Measurements from ENCODE around the gene AHCY. TPM values are rescaled to one million over a fixed set of nuclear protein-coding genes. Genes with fewer than 3 reads are reported as not detected.
"Not testable (repeated sequence)": the region's sequence is repeated elsewhere in the genome, so short reads cannot be mapped to it uniquely, and the experiment has no call there.

Gene AHCY
- 161 TPM for polyA plus RNA-seq
- long read RNA-seq, donor 1, transcript AHCY-201 (10 exons, 2,143 nt): major isoform, 29 of 29 reads
- long read RNA-seq, donor 1, partial matches to known transcripts: 0 of 29 reads
- long read RNA-seq, donor 1, other reads (novel, unspliced or antisense): 0 of 29 reads
- long read RNA-seq, donor 2, transcript AHCY-201 (10 exons, 2,143 nt): major isoform, 40 of 63 reads
- long read RNA-seq, donor 2, partial matches to known transcripts: 18 of 63 reads
- long read RNA-seq, donor 2, other reads (novel, unspliced or antisense): 5 of 63 reads
- long read RNA-seq, donor 3, transcript AHCY-201 (10 exons, 2,143 nt): major isoform, 55 of 101 reads
- long read RNA-seq, donor 3, partial matches to known transcripts: 40 of 101 reads
- long read RNA-seq, donor 3, other reads (novel, unspliced or antisense): 6 of 101 reads
- long read RNA-seq, donor 4, transcript AHCY-201 (10 exons, 2,143 nt): major isoform, 8 of 8 reads
- long read RNA-seq, donor 4, partial matches to known transcripts: 0 of 8 reads
- long read RNA-seq, donor 4, other reads (novel, unspliced or antisense): 0 of 8 reads
- long read RNA-seq, donor 5, transcript AHCY-201 (10 exons, 2,143 nt): major isoform, 13 of 13 reads
- long read RNA-seq, donor 5, partial matches to known transcripts: 0 of 13 reads
- long read RNA-seq, donor 5, other reads (novel, unspliced or antisense): 0 of 13 reads
- long read RNA-seq, donor 6, transcript AHCY-201 (10 exons, 2,143 nt): major isoform, 41 of 47 reads
- long read RNA-seq, donor 6, partial matches to known transcripts: 6 of 47 reads
- long read RNA-seq, donor 6, other reads (novel, unspliced or antisense): 0 of 47 reads
- long read RNA-seq, donor 7, transcript AHCY-201 (10 exons, 2,143 nt): major isoform, 13 of 13 reads
- long read RNA-seq, donor 7, partial matches to known transcripts: 0 of 13 reads
- long read RNA-seq, donor 7, other reads (novel, unspliced or antisense): 0 of 13 reads
- long read RNA-seq, donor 8, transcript AHCY-201 (10 exons, 2,143 nt): major isoform, 47 of 54 reads
- long read RNA-seq, donor 8, partial matches to known transcripts: 7 of 54 reads
- long read RNA-seq, donor 8, other reads (novel, unspliced or antisense): 0 of 54 reads
- long read RNA-seq, donor 9, transcript AHCY-201 (10 exons, 2,143 nt): major isoform, 48 of 53 reads
- long read RNA-seq, donor 9, partial matches to known transcripts: 5 of 53 reads
- long read RNA-seq, donor 9, other reads (novel, unspliced or antisense): 0 of 53 reads
- long read RNA-seq, donor 10, transcript AHCY-201 (10 exons, 2,143 nt): major isoform, 36 of 36 reads
- long read RNA-seq, donor 10, partial matches to known transcripts: 0 of 36 reads
- long read RNA-seq, donor 10, other reads (novel, unspliced or antisense): 0 of 36 reads
- long read RNA-seq, donor 11, transcript AHCY-201 (10 exons, 2,143 nt): major isoform, 25 of 34 reads
- long read RNA-seq, donor 11, partial matches to known transcripts: 8 of 34 reads
- long read RNA-seq, donor 11, other reads (novel, unspliced or antisense): 0 of 34 reads

GRCh38 chr20:34302723-34303533 lies at the start of gene AHCY:
Gene AHCY, minus strand, starts transcription at chr20:34303355. Its CDS starts 85 bp downstream, at chr20:34303270.
- peak within 1 kb of the TSS; percentile 98 for H3K27ac ChIP-seq (ENCODE audit: low read length)
- no peaks in the 10 kb centered on the region for H3K9me3 ChIP-seq (ENCODE audit: control insufficient read depth, low read depth, low read length)
- H3K27me3 ChIP-seq (ENCODE audit: control insufficient read depth, insufficient read depth, low read length): no peaks in the 10 kb centered on the region
- DNase-seq: peak; percentile 97 to 99
- peaks cover 19% of the 10 kb centered on the region for H3K4me1 ChIP-seq (ENCODE audit: control insufficient read depth, insufficient read depth, low read length)
- H3K36me3 ChIP-seq (ENCODE audit: control insufficient read depth, insufficient read depth, low read length): peaks cover 4% of the 10 kb centered on the region
- WGBS (ENCODE audit: insufficient coverage, low lambda C conversion rate): no CpG with 5 or more reads among the region's 79 CpGs
- H3K4me3 ChIP-seq (ENCODE audit: low read length): peak within 1 kb of the TSS; percentile 90

GRCh38 chr20:34350095-34350494 lies 46.9 kb upstream of the AHCY start:
- H3K9me3 ChIP-seq (ENCODE audit: control insufficient read depth, low read depth, low read length): no peaks in the 10 kb centered on the region
- peak in 1 of 2 donors; percentile 28 for DNase-seq
- H3K4me3 ChIP-seq (ENCODE audit: low read length): no peak overlapping the region
- H3K27me3 ChIP-seq (ENCODE audit: control insufficient read depth, insufficient read depth, low read length): no peaks in the 10 kb centered on the region
- no peaks in the 10 kb centered on the region for H3K36me3 ChIP-seq (ENCODE audit: control insufficient read depth, insufficient read depth, low read length)
- WGBS (ENCODE audit: insufficient coverage, low lambda C conversion rate): 70% methylated on average over 2 of the region's 3 CpGs
- peaks cover 7% of the 10 kb centered on the region for H3K4me1 ChIP-seq (ENCODE audit: control insufficient read depth, insufficient read depth, low read length)
- H3K27ac ChIP-seq (ENCODE audit: low read length): no peak overlapping the region

- Histone ChIP-seq H3K9me3 (ENCODE audit: control insufficient read depth, low read depth, low read length) (no peaks in the 10 kb centered on the region), H3K4me1 (ENCODE audit: control insufficient read depth, insufficient read depth, low read length) (peaks cover 23% of the 10 kb centered on the region), H3K27ac (ENCODE audit: low read length) (no peak overlapping the region), H3K36me3 (ENCODE audit: control insufficient read depth, insufficient read depth, low read length) (no peaks in the 10 kb centered on the region), H3K4me3 (ENCODE audit: low read length) (no peak overlapping the region), H3K27me3 (ENCODE audit: control insufficient read depth, insufficient read depth, low read length) (no peaks in the 10 kb centered on the region)
- WGBS (ENCODE audit: insufficient coverage, low lambda C conversion rate): no CpG with 5 or more reads among the region's 4 CpGs
- no peak for DNase-seq
These were observed 44.4 kb upstream of the AHCY start for GRCh38 chr20:34347571-34347970.

GRCh38 chr20:34346533-34346865 lies 43.3 kb upstream of the AHCY start:
- not testable (repeated sequence) for DNase-seq; H3K36me3 ChIP-seq (ENCODE audit: control insufficient read depth, insufficient read depth, low read length); H3K4me3 ChIP-seq (ENCODE audit: low read length); H3K27me3 ChIP-seq (ENCODE audit: control insufficient read depth, insufficient read depth, low read length); H3K27ac ChIP-seq (ENCODE audit: low read length); H3K9me3 ChIP-seq (ENCODE audit: control insufficient read depth, low read depth, low read length)
- WGBS (ENCODE audit: insufficient coverage, low lambda C conversion rate): no CpG with 5 or more reads among the region's 9 CpGs
- peaks cover 23% of the 10 kb centered on the region for H3K4me1 ChIP-seq (ENCODE audit: control insufficient read depth, insufficient read depth, low read length)

- DNase-seq; H3K9me3 ChIP-seq (ENCODE audit: control insufficient read depth, low read depth, low read length); H3K4me3 ChIP-seq (ENCODE audit: low read length); H3K27me3 ChIP-seq (ENCODE audit: control insufficient read depth, insufficient read depth, low read length); H3K36me3 ChIP-seq (ENCODE audit: control insufficient read depth, insufficient read depth, low read length); H3K27ac ChIP-seq (ENCODE audit: low read length): not testable (repeated sequence)
- H3K4me1 ChIP-seq (ENCODE audit: control insufficient read depth, insufficient read depth, low read length): peaks cover 23% of the 10 kb centered on the region
- no CpG with 5 or more reads among the region's 10 CpGs for WGBS (ENCODE audit: insufficient coverage, low lambda C conversion rate)
These were observed 42.8 kb upstream of the AHCY start for GRCh38 chr20:34345839-34346532.

- peak in 1 of 2 donors; percentile 60 for DNase-seq
- Histone ChIP-seq H3K36me3 (ENCODE audit: control insufficient read depth, insufficient read depth, low read length) (no peaks in the 10 kb centered on the region), H3K4me3 (ENCODE audit: low read length) (no peak overlapping the region), H3K27ac (ENCODE audit: low read length) (peak overlapping the region; percentile 8), H3K27me3 (ENCODE audit: control insufficient read depth, insufficient read depth, low read length) (no peaks in the 10 kb centered on the region), H3K4me1 (ENCODE audit: control insufficient read depth, insufficient read depth, low read length) (peaks cover 23% of the 10 kb centered on the region), H3K9me3 (ENCODE audit: control insufficient read depth, low read depth, low read length) (no peaks in the 10 kb centered on the region)
- no CpG with 5 or more reads among the region's 6 CpGs for WGBS (ENCODE audit: insufficient coverage, low lambda C conversion rate)
These were observed 42.2 kb upstream of the AHCY start for GRCh38 chr20:34345402-34345736.

GRCh38 chr20:34344238-34344637 lies 41.1 kb upstream of the AHCY start:
- Histone ChIP-seq H3K4me3 (ENCODE audit: low read length) (no peak overlapping the region), H3K27me3 (ENCODE audit: control insufficient read depth, insufficient read depth, low read length) (no peaks in the 10 kb centered on the region), H3K36me3 (ENCODE audit: control insufficient read depth, insufficient read depth, low read length) (no peaks in the 10 kb centered on the region), H3K4me1 (ENCODE audit: control insufficient read depth, insufficient read depth, low read length) (peaks cover 23% of the 10 kb centered on the region), H3K9me3 (ENCODE audit: control insufficient read depth, low read depth, low read length) (no peaks in the 10 kb centered on the region), H3K27ac (ENCODE audit: low read length) (peak overlapping the region; percentile 8)
- no peak for DNase-seq
- 20% methylated on average over 1 of the region's 5 CpGs for WGBS (ENCODE audit: insufficient coverage, low lambda C conversion rate)

GRCh38 chr20:34343458-34344211 lies 40.5 kb upstream of the AHCY start:
- WGBS (ENCODE audit: insufficient coverage, low lambda C conversion rate): 22% methylated on average over 3 of the region's 10 CpGs
- H3K27ac ChIP-seq (ENCODE audit: low read length): peak overlapping the region; percentile 87
- no peaks in the 10 kb centered on the region for H3K36me3 ChIP-seq (ENCODE audit: control insufficient read depth, insufficient read depth, low read length)
- peak; percentile 77 to 91 for DNase-seq
- H3K4me3 ChIP-seq (ENCODE audit: low read length): no peak overlapping the region
- H3K27me3 ChIP-seq (ENCODE audit: control insufficient read depth, insufficient read depth, low read length): no peaks in the 10 kb centered on the region
- peaks cover 23% of the 10 kb centered on the region for H3K4me1 ChIP-seq (ENCODE audit: control insufficient read depth, insufficient read depth, low read length)
- H3K9me3 ChIP-seq (ENCODE audit: control insufficient read depth, low read depth, low read length): no peaks in the 10 kb centered on the region

Data from large intestine (tissue), 12 donors.